ENCODE measurements around the gene FRMPD1. TPM values are rescaled to one million over a fixed set of nuclear protein-coding genes. Genes with fewer than 3 reads are reported as not detected.

FRMPD1 gene
- total and polyA plus RNA-seq, 2 of the 13 experiments (the other 11 are each of a cell fraction or from before 2014, with no cell fraction given) = not detected

- TF ChIP-seq ZNF646 (CRISPR knock-in tag; IDR thresholded peaks at IDR 0.05) = no peak
- no peak for TF ChIP-seq RBFOX2 (IDR thresholded peaks at IDR 0.05; ENCODE audit: low read depth, low read length)
- no peak for TF ChIP-seq NR2F2 (IDR thresholded peaks at IDR 0.05; ENCODE audit: borderline replicate concordance, low read depth)
- no peak for TF ChIP-seq ZBTB25 (CRISPR knock-in tag; IDR thresholded peaks at IDR 0.05)
- no peak for TF ChIP-seq ATAD3A (CRISPR knock-in tag; IDR thresholded peaks at IDR 0.05)
- no peak for TF ChIP-seq PRMT3 (CRISPR knock-in tag; IDR thresholded peaks at IDR 0.05; ENCODE audit: borderline replicate concordance, low read depth)
- no peak for TF ChIP-seq ZBTB38 (CRISPR knock-in tag; IDR thresholded peaks at IDR 0.05)
Measured at GRCh38 chr9:37705787-37706186, 55.0 kb downstream of the FRMPD1 start (continued).

Data from HepG2 (cell line).